ENCODE data around the gene PTAFR.

PTAFR gene

GRCh38 chr1:28145728-28146127, 30.8 kb downstream of the PTAFR start:
- TF ChIP-seq TAF1 (IDR thresholded peaks at IDR 0.05; ENCODE audit: borderline replicate concordance, insufficient read depth, low read length) (no peak), POLR2AphosphoS5 (IDR thresholded peaks at IDR 0.05; ENCODE audit: low read depth, low read length) (no peak), FOXP2 (optimal IDR thresholded peaks at IDR 0.05; ENCODE audit: borderline replicate concordance, extremely low read depth, extremely low read length, insufficient read depth) (no peak), SIN3A (IDR thresholded peaks at IDR 0.05; ENCODE audit: borderline replicate concordance, insufficient read depth, low read length) (no peak)
- TF ChIP-seq, protein P1, sequence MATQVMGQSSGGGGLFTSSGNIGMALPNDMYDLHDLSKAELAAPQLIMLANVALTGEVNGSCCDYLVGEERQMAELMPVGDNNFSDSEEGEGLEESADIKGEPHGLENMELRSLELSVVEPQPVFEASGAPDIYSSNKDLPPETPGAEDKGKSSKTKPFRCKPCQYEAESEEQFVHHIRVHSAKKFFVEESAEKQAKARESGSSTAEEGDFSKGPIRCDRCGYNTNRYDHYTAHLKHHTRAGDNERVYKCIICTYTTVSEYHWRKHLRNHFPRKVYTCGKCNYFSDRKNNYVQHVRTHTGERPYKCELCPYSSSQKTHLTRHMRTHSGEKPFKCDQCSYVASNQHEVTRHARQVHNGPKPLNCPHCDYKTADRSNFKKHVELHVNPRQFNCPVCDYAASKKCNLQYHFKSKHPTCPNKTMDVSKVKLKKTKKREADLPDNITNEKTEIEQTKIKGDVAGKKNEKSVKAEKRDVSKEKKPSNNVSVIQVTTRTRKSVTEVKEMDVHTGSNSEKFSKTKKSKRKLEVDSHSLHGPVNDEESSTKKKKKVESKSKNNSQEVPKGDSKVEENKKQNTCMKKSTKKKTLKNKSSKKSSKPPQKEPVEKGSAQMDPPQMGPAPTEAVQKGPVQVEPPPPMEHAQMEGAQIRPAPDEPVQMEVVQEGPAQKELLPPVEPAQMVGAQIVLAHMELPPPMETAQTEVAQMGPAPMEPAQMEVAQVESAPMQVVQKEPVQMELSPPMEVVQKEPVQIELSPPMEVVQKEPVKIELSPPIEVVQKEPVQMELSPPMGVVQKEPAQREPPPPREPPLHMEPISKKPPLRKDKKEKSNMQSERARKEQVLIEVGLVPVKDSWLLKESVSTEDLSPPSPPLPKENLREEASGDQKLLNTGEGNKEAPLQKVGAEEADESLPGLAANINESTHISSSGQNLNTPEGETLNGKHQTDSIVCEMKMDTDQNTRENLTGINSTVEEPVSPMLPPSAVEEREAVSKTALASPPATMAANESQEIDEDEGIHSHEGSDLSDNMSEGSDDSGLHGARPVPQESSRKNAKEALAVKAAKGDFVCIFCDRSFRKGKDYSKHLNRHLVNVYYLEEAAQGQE (IDR thresholded peaks at IDR 0.05; ENCODE audit: insufficient read depth in 1 of 2, low read depth in 2 of 2, low read length in 2 of 2), result no peak

GRCh38 chr1:28144203-28145135, 32.0 kb downstream of the PTAFR start:
- TF ChIP-seq POLR2AphosphoS5 (IDR thresholded peaks at IDR 0.05; ENCODE audit: low read depth, low read length) (no peak), SIN3A (IDR thresholded peaks at IDR 0.05; ENCODE audit: borderline replicate concordance, insufficient read depth, low read length) (no peak), FOXP2 (optimal IDR thresholded peaks at IDR 0.05; ENCODE audit: borderline replicate concordance, extremely low read depth, extremely low read length, insufficient read depth) (no peak), TAF1 (IDR thresholded peaks at IDR 0.05; ENCODE audit: borderline replicate concordance, insufficient read depth, low read length) (no peak)
- TF ChIP-seq, protein P1 (IDR thresholded peaks at IDR 0.05; ENCODE audit: insufficient read depth in 1 of 2, low read depth in 2 of 2, low read length in 2 of 2), result no peak

- TF ChIP-seq, protein P1 (IDR thresholded peaks at IDR 0.05; ENCODE audit: insufficient read depth in 1 of 2, low read depth in 2 of 2, low read length in 2 of 2), result no peak
- TF ChIP-seq POLR2AphosphoS5 (IDR thresholded peaks at IDR 0.05; ENCODE audit: low read depth, low read length), result no peak
- TF ChIP-seq TAF1 (IDR thresholded peaks at IDR 0.05; ENCODE audit: borderline replicate concordance, insufficient read depth, low read length), result no peak
- TF ChIP-seq SIN3A (IDR thresholded peaks at IDR 0.05; ENCODE audit: borderline replicate concordance, insufficient read depth, low read length), result no peak
- no peak for TF ChIP-seq FOXP2 (optimal IDR thresholded peaks at IDR 0.05; ENCODE audit: borderline replicate concordance, extremely low read depth, extremely low read length, insufficient read depth)
Measured at GRCh38 chr1:28143496-28144202, 32.8 kb downstream of the PTAFR start.

DNA sequence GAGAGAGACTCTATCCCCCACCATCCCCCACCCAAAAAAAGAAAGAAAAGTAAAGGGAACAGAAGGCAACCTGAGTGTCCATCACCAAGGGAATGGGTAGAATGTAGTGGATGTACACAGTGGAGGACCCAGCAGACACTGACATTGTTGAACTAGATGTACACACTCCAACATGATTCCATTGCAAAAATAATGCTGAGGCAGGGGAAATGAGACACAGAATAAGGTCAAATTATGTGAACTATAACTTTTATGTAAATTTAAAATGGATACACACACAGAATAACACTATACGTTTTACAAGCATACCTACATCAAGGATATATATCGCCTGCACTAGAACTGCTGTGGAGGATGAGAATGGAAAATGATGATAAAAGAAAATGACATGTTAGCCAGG, 34.8 kb downstream of the PTAFR start:
- no peak for TF ChIP-seq TAF1 (IDR thresholded peaks at IDR 0.05; ENCODE audit: borderline replicate concordance, insufficient read depth, low read length)
- TF ChIP-seq POLR2AphosphoS5 (IDR thresholded peaks at IDR 0.05; ENCODE audit: low read depth, low read length), result no peak
- no peak for TF ChIP-seq FOXP2 (optimal IDR thresholded peaks at IDR 0.05; ENCODE audit: borderline replicate concordance, extremely low read depth, extremely low read length, insufficient read depth)
- TF ChIP-seq, protein P1 (IDR thresholded peaks at IDR 0.05; ENCODE audit: insufficient read depth in 1 of 2, low read depth in 2 of 2, low read length in 2 of 2), result no peak
- TF ChIP-seq SIN3A (IDR thresholded peaks at IDR 0.05; ENCODE audit: borderline replicate concordance, insufficient read depth, low read length), result no peak
